Neuronal stem cell (in vitro differentiated cells): ENCODE data around the gene CHEK1.
A peak's percentile ranks its signal among the peaks of the same experiment; 100 is the strongest.

Experiments
- DNase-seq: peaks from one replicate; pipeline ENCODE4 v3.0.0-alpha.2; 2013; ENCODE audit warnings: low spot score
- H2AFZ ChIP-seq: one replicate; pipeline ENCODE4 v1.6.1; 2013; ENCODE audit warnings: mild to moderate bottlenecking, low read length, inconsistent platforms
- H2AK5ac ChIP-seq: 2 replicates; pipeline ENCODE4 v1.6.1; 2013; ENCODE audit warnings: low read depth, mild to moderate bottlenecking, inconsistent platforms, low read length, moderate library complexity, mixed read lengths
- H2BK120ac ChIP-seq: 2 replicates; pipeline ENCODE4 v1.6.1; 2013; ENCODE audit warnings: low read depth, mild to moderate bottlenecking, inconsistent platforms, low read length, moderate library complexity, mixed read lengths
- H2BK12ac ChIP-seq: one replicate; pipeline ENCODE4 v1.6.1; 2013; ENCODE audit warnings: low read length, inconsistent platforms
- H2BK15ac ChIP-seq: 2 replicates; pipeline ENCODE4 v1.6.1; 2013; ENCODE audit warnings: mild to moderate bottlenecking, low read length, inconsistent platforms, mixed read lengths
- H2BK5ac ChIP-seq: one replicate; pipeline ENCODE4 v1.6.1; 2013; ENCODE audit warnings: inconsistent platforms, mild to moderate bottlenecking, low read length, moderate library complexity
- H3K14ac ChIP-seq: one replicate; pipeline ENCODE4 v1.6.1; 2013; ENCODE audit warnings: low read length, inconsistent platforms
- H3K18ac ChIP-seq: 2 replicates; pipeline ENCODE4 v1.6.1; 2013; ENCODE audit warnings: low read length, inconsistent platforms
- H3K23ac ChIP-seq: 2 replicates; pipeline ENCODE4 v1.6.1; 2013; ENCODE audit warnings: low read depth, mild to moderate bottlenecking, mixed read lengths, low read length, inconsistent platforms; ENCODE audit not compliant: poor library complexity
- H3K27ac ChIP-seq: replicated peaks from 3 replicates; pipeline ENCODE4 v1.5.1; 2013; ENCODE audit warnings: low read length, inconsistent platforms
- H3K27me3 ChIP-seq, 3 experiments: 2 replicates each; pipeline ENCODE4 v1.6.1; 2013; ENCODE audit warnings: low read length in 3 of 3, mild to moderate bottlenecking in 2 of 3, inconsistent platforms in 1 of 3, low read depth in 1 of 3, mixed read lengths in 1 of 3, moderate library complexity in 1 of 3; ENCODE audit not compliant: control insufficient read depth in 3 of 3, insufficient read depth in 3 of 3
- H3K36me3 ChIP-seq, 2 donors: replicated peaks in 1 of 2; 2 replicates each; pipeline ENCODE4 v1.6.1; 2013; ENCODE audit warnings: low read length in 2 of 2; ENCODE audit not compliant: control insufficient read depth in 2 of 2, insufficient read depth in 2 of 2
- H3K4ac ChIP-seq: 2 replicates; pipeline ENCODE4 v1.6.1; 2013; ENCODE audit warnings: inconsistent platforms, mild to moderate bottlenecking, low read length, moderate library complexity
- H3K4me1 ChIP-seq, 2 donors: 1 replicate in 1 of 2; 2 replicates in 1 of 2; pipeline ENCODE4 v1.6.1; 2013; ENCODE audit warnings: low read length in 2 of 2, low read depth in 1 of 2; ENCODE audit not compliant: control insufficient read depth in 2 of 2, insufficient read depth in 1 of 2
- H3K4me2 ChIP-seq: one replicate; pipeline ENCODE4 v1.6.1; 2013; ENCODE audit warnings: mild to moderate bottlenecking, low read length, inconsistent platforms; ENCODE audit not compliant: insufficient read depth, poor library complexity, severe bottlenecking
- H3K4me3 ChIP-seq, 2 donors: 2 replicates each; pipeline ENCODE4 v1.5.1; 2013; ENCODE audit warnings: low read length in 2 of 2, mild to moderate bottlenecking in 2 of 2, inconsistent platforms in 1 of 2, moderate library complexity in 1 of 2
- H3K79me1 ChIP-seq: one replicate; pipeline ENCODE4 v1.6.1; 2013; ENCODE audit warnings: low read depth, mild to moderate bottlenecking, inconsistent platforms, low read length, moderate library complexity
- H3K9ac ChIP-seq: one replicate; pipeline ENCODE4 v1.6.1; 2013; ENCODE audit warnings: mild to moderate bottlenecking, low read depth, low read length, inconsistent platforms; ENCODE audit not compliant: poor library complexity
- H3K9me3 ChIP-seq, 2 donors: replicated peaks in 1 of 2; 2 replicates each; pipeline versions ENCODE3 to v1.6.1; 2013; ENCODE audit warnings: low read length in 2 of 2, mild to moderate bottlenecking in 2 of 2, inconsistent platforms in 1 of 2, low read depth in 1 of 2, mixed read lengths in 1 of 2, moderate library complexity in 1 of 2; ENCODE audit not compliant: control insufficient read depth in 2 of 2, insufficient read depth in 1 of 2
- H4K8ac ChIP-seq: one replicate; pipeline ENCODE4 v1.6.1; 2013; ENCODE audit warnings: low read depth, mild to moderate bottlenecking, inconsistent platforms, low read length, moderate library complexity
- H4K91ac ChIP-seq: one replicate; pipeline ENCODE4 v1.6.1; 2013; ENCODE audit warnings: low read length, low read depth, mild to moderate bottlenecking, inconsistent platforms; ENCODE audit not compliant: poor library complexity
- WGBS, 2 donors: extraction: QIAGEN DNeasy Blood & Tissue Kit; methylation state at CpG; one replicate each; pipeline ENCODE4 v1.1.7; 2013; ENCODE audit warnings: missing lambda C conversion rate in 2 of 2, mixed read lengths in 1 of 2; ENCODE audit not compliant: insufficient read length in 2 of 2, insufficient replicate concordance in 1 of 2; ENCODE audit errors: extremely low coverage in 2 of 2; 5-methylcytosine and 5-hydroxymethylcytosine counted together

Gene CHEK1

DNA sequence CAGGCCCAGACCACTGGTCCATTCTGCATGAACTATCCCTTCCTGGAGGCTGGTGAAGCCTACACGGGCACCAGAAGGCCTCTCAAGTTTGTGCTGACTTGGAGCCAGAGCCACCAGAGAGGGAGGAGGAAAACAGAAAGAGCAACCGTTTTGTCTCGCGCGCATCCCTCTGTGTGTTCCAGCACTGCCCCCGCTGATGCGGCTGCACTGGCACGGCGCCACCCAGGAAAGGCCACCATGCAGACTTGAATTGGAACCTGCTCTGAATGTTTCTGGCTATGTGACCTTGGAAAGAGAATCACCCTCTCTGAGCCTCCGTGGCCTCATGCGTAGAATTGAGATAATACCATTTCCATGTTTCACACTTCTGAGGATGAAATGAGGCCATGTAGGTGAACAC lies 63.1 kb downstream of the CHEK1 start:
- Histone ChIP-seq H3K23ac (no peak overlapping the region), H3K4me2 (no peak overlapping the region), H2BK12ac (no peak overlapping the region), H2AFZ (no peak overlapping the region), H4K91ac (no peak overlapping the region), H3K27me3 (no peaks in the 10 kb centered on the region), H3K9me3 (no peaks in the 10 kb centered on the region), H3K4me1 (no peaks in the 10 kb centered on the region), H3K14ac (no peak overlapping the region), H2BK15ac (no peak overlapping the region), H3K79me1 (no peaks in the 10 kb centered on the region), H3K36me3 (peaks cover 5 to 25% of the 10 kb centered on the region in 2 donors), H3K18ac (no peak overlapping the region), H3K4ac (no peak overlapping the region), H3K4me3 (peak overlapping the region in 1 of 2 donors; percentile 18), H2AK5ac (no peak overlapping the region), H2BK5ac (no peak overlapping the region), H4K8ac (no peak overlapping the region), H3K9ac (no peak overlapping the region), H3K27ac (no peak overlapping the region), H2BK120ac (no peak overlapping the region)
- no CpG with 5 or more reads among the region's 11 CpGs for WGBS, 2 donors
- no peak for DNase-seq

DNA sequence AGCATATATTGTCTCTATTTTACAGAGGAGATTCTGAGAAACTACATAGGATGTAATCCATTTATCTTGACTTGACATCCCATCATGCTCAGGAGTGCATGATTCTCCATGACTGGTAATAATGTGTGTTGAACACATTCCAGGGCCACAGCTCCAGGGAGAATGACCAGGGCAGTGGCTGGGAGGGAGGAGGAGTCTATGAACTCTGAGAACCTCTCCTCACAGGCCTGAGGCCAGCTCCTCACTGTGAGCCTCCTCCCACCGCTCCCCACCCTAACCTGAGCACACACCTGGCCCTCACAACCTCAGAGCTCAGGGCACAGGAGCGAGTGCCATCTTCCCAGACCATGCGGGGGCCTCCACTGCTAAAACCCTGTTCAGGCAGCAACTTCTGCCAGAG lies 63.7 kb downstream of the CHEK1 start:
- Histone ChIP-seq H3K4me2 (no peak overlapping the region), H3K14ac (no peak overlapping the region), H3K4ac (no peak overlapping the region), H2AFZ (no peak overlapping the region), H3K27me3 (no peaks in the 10 kb centered on the region), H3K18ac (no peak overlapping the region), H3K9me3 (no peaks in the 10 kb centered on the region), H3K4me3 (no peak overlapping the region), H2BK5ac (no peak overlapping the region), H3K27ac (no peak overlapping the region), H2AK5ac (no peak overlapping the region), H2BK15ac (no peak overlapping the region), H4K91ac (no peak overlapping the region), H2BK12ac (no peak overlapping the region), H4K8ac (no peak overlapping the region), H3K36me3 (peaks cover 5 to 28% of the 10 kb centered on the region in 2 donors), H3K79me1 (no peaks in the 10 kb centered on the region), H3K23ac (no peak overlapping the region), H3K4me1 (no peaks in the 10 kb centered on the region), H2BK120ac (no peak overlapping the region), H3K9ac (no peak overlapping the region)
- DNase-seq, result no peak
- WGBS, 2 donors, result no CpG with 5 or more reads among the region's 3 CpGs

DNA sequence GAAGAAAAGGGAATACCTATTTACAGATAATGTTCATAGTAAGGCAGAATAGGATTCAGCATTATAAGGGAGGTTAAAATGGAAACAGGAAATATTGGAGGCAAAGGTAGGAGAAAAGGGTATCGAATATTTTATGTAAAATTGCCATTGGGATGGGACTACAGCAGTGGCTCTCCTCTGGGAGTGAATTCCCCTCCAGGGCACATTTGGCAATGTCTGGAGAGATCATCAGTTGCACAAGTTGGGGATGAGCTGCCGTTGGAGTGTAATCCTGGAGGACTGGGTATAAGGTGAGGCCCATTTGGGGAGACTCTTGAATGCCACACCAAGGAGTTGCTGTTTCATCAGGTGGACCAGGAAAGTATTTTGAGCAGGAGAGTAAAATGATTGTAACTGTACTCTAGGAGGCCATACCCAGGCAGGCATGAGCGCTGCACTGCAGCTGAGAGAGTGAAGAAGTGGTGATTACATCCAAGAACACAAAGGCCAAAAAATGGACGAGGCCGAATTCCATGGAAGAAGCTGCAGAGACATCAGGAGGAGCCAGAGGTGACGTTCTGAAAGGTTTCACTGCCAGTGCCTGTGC lies 64.4 kb downstream of the CHEK1 start:
- Histone ChIP-seq H3K14ac (no peak overlapping the region), H3K9ac (no peak overlapping the region), H3K4me2 (no peak overlapping the region), H3K23ac (no peak overlapping the region), H3K79me1 (no peaks in the 10 kb centered on the region), H2BK5ac (no peak overlapping the region), H3K4ac (no peak overlapping the region), H2AFZ (no peak overlapping the region), H3K27me3 (no peaks in the 10 kb centered on the region), H2BK15ac (no peak overlapping the region), H3K4me1 (no peaks in the 10 kb centered on the region), H3K27ac (no peak overlapping the region), H3K9me3 (no peaks in the 10 kb centered on the region), H2AK5ac (no peak overlapping the region), H3K18ac (no peak overlapping the region), H3K36me3 (peaks cover 5 to 22% of the 10 kb centered on the region in 2 donors), H4K91ac (no peak overlapping the region), H3K4me3 (no peak overlapping the region), H4K8ac (no peak overlapping the region), H2BK120ac (no peak overlapping the region), H2BK12ac (no peak overlapping the region)
- WGBS, 2 donors, result no CpG with 5 or more reads among the region's 6 CpGs
- no peak for DNase-seq

DNA sequence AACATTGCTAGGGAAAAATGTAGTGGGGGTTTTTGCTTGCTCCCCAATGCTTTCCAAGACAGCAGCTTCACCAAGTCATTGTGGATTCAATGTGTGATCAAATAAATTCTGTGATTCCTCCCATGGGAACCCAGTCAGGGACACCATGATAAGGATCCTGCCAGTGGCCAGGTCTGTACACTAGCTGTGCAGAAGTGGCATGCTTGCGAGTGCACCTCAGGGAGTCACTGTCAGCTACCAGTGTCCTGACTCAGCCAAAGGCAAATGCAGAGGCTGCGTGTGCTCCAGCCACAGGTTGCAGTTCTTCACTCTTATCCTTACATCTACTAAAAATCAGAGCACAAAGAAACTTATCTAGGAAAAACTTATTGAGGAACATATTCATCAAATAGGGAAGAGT lies 65.0 kb downstream of the CHEK1 start:
- Histone ChIP-seq H3K9ac (no peak overlapping the region), H2BK120ac (no peak overlapping the region), H3K27me3 (no peaks in the 10 kb centered on the region), H2AFZ (no peak overlapping the region), H3K9me3 (no peaks in the 10 kb centered on the region), H3K4me2 (no peak overlapping the region), H3K36me3 (peaks cover 3 to 16% of the 10 kb centered on the region in 2 donors), H3K4me1 (no peaks in the 10 kb centered on the region), H4K8ac (no peak overlapping the region), H3K18ac (no peak overlapping the region), H3K79me1 (no peaks in the 10 kb centered on the region), H2AK5ac (no peak overlapping the region), H3K4ac (no peak overlapping the region), H3K23ac (no peak overlapping the region), H4K91ac (no peak overlapping the region), H2BK5ac (no peak overlapping the region), H3K27ac (no peak overlapping the region), H2BK12ac (no peak overlapping the region), H3K4me3 (no peak overlapping the region), H2BK15ac (no peak overlapping the region), H3K14ac (no peak overlapping the region)
- whole genome bisulfite sequencing, 2 donors, result no CpG with 5 or more reads among the region's 2 CpGs
- no peak for DNase-seq
